ENCODE measurements around the gene KANSL1.

Gene KANSL1

DNA sequence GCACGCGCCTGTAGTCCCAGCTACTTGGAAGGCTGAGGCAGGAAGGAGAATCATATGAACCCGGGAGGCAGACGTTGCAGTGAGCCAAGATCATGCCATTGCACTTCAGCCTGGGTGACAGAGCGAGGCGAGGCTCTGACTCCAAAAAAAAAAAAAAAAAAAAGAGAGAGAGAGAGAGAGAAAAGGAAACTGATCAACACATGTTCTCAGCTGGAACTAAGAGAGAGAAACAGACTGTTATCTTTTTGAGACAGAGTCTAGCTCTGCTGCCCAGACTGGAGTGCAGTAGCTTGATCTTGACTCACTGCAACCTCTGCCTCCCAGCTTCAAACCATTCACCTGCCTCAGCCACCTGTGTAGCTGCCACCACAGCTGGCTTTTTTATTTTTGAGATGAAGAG lies 133.7 kb downstream of the KANSL1 start (continued):
- no peak for TF ChIP-seq BACH2 (CRISPR knock-in tag; IDR thresholded peaks at IDR 0.05; ENCODE audit: borderline replicate concordance)
- TF ChIP-seq, protein P1, sequence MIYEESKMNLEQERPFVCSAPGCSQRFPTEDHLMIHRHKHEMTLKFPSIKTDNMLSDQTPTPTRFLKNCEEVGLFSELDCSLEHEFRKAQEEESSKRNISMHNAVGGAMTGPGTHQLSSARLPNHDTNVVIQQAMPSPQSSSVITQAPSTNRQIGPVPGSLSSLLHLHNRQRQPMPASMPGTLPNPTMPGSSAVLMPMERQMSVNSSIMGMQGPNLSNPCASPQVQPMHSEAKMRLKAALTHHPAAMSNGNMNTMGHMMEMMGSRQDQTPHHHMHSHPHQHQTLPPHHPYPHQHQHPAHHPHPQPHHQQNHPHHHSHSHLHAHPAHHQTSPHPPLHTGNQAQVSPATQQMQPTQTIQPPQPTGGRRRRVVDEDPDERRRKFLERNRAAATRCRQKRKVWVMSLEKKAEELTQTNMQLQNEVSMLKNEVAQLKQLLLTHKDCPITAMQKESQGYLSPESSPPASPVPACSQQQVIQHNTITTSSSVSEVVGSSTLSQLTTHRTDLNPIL (CRISPR knock-in tag; IDR thresholded peaks at IDR 0.05; ENCODE audit: low read depth) = no peak

DNA sequence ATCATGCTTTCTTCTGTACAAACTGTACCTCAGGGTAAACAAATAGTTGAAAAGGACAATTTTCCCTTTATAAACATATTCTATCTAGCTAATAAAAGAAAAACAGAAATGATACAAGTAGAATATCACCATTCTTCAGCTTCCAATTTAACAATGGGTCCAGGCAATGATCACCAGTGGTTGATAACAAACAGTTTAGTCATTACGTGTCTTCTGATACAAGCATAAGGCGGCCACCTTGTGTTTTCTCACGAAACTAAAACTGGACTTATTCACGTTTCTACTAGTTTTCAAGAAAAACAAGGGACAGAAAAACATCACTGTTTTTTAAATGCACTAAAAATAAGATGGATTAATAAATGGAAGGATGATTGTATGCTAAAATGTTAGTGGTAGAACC lies 135.9 kb downstream of the KANSL1 start:
- no peak; the same call in 2 of the 3 replicates for ATAC-seq
- TF ChIP-seq CSDC2 (CRISPR knock-in tag; IDR thresholded peaks at IDR 0.05) (no peak), SNAI2 (CRISPR knock-in tag; IDR thresholded peaks at IDR 0.05) (no peak)

DNA sequence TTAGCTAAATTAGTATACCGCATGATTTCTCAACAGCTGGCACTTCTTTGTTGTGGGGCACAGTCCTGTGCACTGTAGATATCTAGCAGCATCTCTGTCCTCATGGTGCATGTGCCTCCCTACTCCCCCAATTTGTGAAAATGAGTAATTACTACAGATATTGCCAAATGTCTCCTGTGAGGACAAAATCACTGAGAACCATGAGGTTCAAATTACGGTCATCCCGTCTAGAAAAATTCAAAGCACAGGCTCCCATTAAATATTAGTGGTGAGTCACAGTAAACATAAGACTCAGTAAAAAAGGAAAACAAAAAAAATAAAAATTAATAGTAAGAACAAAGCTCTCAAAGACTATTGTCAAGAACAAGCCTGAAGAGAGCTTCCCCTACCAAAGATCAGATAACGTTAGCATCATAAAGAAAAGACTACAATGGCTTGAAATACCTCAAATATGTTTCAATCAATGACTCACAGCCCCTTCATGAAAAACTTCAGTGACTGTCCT lies 136.4 kb downstream of the KANSL1 start:
- TF ChIP-seq ZFP30 (CRISPR knock-in tag; IDR thresholded peaks at IDR 0.05) (0 out of 2 replicates have a peak, but pooled peaks have one; percentile 40), TCF4 (CRISPR knock-in tag; IDR thresholded peaks at IDR 0.05; ENCODE audit: borderline replicate concordance) (no peak), TOX (CRISPR knock-in tag; IDR thresholded peaks at IDR 0.05; ENCODE audit: borderline replicate concordance) (no peak), ISL1 (CRISPR knock-in tag; IDR thresholded peaks at IDR 0.05) (peak; percentile 54)
- ATAC-seq = peak; percentile 71

DNA sequence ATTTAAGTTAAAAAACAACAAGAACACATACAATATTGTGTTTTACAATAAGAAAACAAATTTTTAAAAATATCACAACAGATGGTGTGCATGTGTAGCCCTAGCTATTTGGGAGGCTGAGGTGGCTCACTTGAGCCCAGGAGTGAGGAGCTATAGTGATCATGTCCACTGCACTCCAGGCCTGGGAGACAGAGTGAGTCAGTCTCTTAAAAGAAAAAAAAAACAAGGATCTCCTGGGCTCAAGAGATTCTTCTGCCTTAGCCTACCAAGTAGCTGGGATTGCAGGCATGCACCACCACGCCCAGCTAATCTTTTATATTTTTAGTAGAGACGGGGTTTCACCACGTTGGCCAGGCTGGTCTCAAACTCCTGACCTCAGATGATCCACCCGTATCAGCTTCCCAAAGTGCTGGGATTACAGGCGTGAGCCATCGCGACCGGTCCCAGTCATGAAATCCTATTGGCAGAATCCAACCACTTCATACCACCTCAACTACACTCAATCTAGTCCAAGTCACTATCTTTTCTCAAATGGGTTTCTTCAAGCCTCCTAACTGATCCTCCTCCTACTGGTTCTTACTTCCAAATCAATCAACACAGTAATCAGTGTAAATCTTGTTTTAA lies 139.2 kb downstream of the KANSL1 start:
- TF ChIP-seq, protein P2, sequence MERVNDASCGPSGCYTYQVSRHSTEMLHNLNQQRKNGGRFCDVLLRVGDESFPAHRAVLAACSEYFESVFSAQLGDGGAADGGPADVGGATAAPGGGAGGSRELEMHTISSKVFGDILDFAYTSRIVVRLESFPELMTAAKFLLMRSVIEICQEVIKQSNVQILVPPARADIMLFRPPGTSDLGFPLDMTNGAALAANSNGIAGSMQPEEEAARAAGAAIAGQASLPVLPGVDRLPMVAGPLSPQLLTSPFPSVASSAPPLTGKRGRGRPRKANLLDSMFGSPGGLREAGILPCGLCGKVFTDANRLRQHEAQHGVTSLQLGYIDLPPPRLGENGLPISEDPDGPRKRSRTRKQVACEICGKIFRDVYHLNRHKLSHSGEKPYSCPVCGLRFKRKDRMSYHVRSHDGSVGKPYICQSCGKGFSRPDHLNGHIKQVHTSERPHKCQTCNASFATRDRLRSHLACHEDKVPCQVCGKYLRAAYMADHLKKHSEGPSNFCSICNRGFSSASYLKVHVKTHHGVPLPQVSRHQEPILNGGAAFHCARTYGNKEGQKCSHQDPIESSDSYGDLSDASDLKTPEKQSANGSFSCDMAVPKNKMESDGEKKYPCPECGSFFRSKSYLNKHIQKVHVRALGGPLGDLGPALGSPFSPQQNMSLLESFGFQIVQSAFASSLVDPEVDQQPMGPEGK (CRISPR knock-in tag; IDR thresholded peaks at IDR 0.05; ENCODE audit: borderline replicate concordance) = no peak
- TF ChIP-seq CSDC2 (CRISPR knock-in tag; IDR thresholded peaks at IDR 0.05) (no peak), OSR1 (CRISPR knock-in tag; IDR thresholded peaks at IDR 0.05) (no peak), TOX (CRISPR knock-in tag; IDR thresholded peaks at IDR 0.05; ENCODE audit: borderline replicate concordance) (no peak), ZNF565 (CRISPR knock-in tag; conservative IDR thresholded peaks at IDR 0.05; ENCODE audit: low read depth) (no peak), TCF4 (CRISPR knock-in tag; IDR thresholded peaks at IDR 0.05; ENCODE audit: borderline replicate concordance) (no peak), ARNTL (CRISPR knock-in tag; IDR thresholded peaks at IDR 0.05; ENCODE audit: borderline replicate concordance, low read depth) (no peak), SNAI2 (CRISPR knock-in tag; IDR thresholded peaks at IDR 0.05) (no peak), ZFP3 (CRISPR knock-in tag; IDR thresholded peaks at IDR 0.05) (no peak), ZFP30 (CRISPR knock-in tag; IDR thresholded peaks at IDR 0.05) (no peak), BACH2 (CRISPR knock-in tag; IDR thresholded peaks at IDR 0.05; ENCODE audit: borderline replicate concordance) (no peak), ESRRG (CRISPR knock-in tag; IDR thresholded peaks at IDR 0.05) (no peak), GLIS3 (CRISPR knock-in tag; IDR thresholded peaks at IDR 0.05) (no peak), PPARA (CRISPR knock-in tag; IDR thresholded peaks at IDR 0.05; ENCODE audit: borderline replicate concordance) (no peak)
- TF ChIP-seq, protein P3, sequence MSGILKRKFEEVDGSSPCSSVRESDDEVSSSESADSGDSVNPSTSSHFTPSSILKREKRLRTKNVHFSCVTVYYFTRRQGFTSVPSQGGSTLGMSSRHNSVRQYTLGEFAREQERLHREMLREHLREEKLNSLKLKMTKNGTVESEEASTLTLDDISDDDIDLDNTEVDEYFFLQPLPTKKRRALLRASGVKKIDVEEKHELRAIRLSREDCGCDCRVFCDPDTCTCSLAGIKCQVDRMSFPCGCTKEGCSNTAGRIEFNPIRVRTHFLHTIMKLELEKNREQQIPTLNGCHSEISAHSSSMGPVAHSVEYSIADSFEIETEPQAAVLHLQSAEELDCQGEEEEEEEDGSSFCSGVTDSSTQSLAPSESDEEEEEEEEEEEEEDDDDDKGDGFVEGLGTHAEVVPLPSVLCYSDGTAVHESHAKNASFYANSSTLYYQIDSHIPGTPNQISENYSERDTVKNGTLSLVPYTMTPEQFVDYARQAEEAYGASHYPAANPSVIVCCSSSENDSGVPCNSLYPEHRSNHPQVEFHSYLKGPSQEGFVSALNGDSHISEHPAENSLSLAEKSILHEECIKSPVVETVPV (CRISPR knock-in tag; IDR thresholded peaks at IDR 0.05) = no peak
- TF ChIP-seq, protein P1 (CRISPR knock-in tag; IDR thresholded peaks at IDR 0.05; ENCODE audit: low read depth) = no peak
- TF ChIP-seq, protein P4, sequence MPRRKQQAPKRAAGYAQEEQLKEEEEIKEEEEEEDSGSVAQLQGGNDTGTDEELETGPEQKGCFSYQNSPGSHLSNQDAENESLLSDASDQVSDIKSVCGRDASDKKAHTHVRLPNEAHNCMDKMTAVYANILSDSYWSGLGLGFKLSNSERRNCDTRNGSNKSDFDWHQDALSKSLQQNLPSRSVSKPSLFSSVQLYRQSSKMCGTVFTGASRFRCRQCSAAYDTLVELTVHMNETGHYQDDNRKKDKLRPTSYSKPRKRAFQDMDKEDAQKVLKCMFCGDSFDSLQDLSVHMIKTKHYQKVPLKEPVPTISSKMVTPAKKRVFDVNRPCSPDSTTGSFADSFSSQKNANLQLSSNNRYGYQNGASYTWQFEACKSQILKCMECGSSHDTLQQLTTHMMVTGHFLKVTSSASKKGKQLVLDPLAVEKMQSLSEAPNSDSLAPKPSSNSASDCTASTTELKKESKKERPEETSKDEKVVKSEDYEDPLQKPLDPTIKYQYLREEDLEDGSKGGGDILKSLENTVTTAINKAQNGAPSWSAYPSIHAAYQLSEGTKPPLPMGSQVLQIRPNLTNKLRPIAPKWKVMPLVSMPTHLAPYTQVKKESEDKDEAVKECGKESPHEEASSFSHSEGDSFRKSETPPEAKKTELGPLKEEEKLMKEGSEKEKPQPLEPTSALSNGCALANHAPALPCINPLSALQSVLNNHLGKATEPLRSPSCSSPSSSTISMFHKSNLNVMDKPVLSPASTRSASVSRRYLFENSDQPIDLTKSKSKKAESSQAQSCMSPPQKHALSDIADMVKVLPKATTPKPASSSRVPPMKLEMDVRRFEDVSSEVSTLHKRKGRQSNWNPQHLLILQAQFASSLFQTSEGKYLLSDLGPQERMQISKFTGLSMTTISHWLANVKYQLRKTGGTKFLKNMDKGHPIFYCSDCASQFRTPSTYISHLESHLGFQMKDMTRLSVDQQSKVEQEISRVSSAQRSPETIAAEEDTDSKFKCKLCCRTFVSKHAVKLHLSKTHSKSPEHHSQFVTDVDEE (CRISPR knock-in tag; IDR thresholded peaks at IDR 0.05) = no peak
- peak; percentile 14; the same call in 1 of the 3 replicates for ATAC-seq
